Mammary epithelial cell (primary cell): ENCODE measurements around the gene RHBDL3.

Experiments used
- EZH2 ChIP-seq: IDR thresholded peaks from 2 replicates; pipeline ENCODE4 v1.6.1; 2012; ENCODE audit warnings: low read length, inconsistent platforms, borderline replicate concordance
- TF ChIP-seq, protein P1 (sequence below), 2 donors: IDR thresholded peaks in 1 of 2; conservative IDR thresholded peaks in 1 of 2; 2 replicates each; pipeline ENCODE4 v1.5.1; 2011 to 2012; ENCODE audit warnings: inconsistent platforms in 2 of 2, low read length in 2 of 2, mild to moderate bottlenecking in 2 of 2, control low read depth in 1 of 2, low read depth in 1 of 2; ENCODE audit not compliant: insufficient read depth in 1 of 2; ENCODE audit errors: extremely low read depth in 1 of 2

DNA sequence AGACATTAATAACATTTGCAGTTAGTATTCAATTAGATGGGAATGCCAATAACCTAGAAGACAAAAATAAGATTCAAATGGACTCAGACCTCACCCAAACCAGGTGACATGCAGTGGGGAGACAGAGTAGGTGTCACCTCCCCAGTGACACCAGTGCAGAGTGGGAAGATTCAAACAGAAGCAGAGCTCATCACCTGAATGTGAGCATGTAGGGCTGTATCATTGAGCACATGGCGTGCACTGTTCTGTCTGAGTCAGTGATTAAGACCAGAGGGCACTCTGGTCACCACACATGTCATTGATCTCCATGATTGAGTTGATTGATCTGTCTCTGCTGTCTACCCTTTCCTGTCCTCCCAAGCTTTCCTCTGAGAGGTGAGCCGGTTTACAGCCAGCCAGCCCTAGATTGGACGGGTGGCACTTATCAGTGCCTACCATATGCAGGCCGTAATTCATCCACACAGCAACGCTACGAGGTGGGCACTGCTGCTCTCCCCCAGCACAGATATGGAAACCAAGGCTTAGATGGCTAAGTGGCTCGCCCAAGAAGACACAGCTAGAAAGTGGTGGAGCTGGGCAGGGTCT is 34.0 kb downstream of the RHBDL3 start:
- TF ChIP-seq, protein P1, sequence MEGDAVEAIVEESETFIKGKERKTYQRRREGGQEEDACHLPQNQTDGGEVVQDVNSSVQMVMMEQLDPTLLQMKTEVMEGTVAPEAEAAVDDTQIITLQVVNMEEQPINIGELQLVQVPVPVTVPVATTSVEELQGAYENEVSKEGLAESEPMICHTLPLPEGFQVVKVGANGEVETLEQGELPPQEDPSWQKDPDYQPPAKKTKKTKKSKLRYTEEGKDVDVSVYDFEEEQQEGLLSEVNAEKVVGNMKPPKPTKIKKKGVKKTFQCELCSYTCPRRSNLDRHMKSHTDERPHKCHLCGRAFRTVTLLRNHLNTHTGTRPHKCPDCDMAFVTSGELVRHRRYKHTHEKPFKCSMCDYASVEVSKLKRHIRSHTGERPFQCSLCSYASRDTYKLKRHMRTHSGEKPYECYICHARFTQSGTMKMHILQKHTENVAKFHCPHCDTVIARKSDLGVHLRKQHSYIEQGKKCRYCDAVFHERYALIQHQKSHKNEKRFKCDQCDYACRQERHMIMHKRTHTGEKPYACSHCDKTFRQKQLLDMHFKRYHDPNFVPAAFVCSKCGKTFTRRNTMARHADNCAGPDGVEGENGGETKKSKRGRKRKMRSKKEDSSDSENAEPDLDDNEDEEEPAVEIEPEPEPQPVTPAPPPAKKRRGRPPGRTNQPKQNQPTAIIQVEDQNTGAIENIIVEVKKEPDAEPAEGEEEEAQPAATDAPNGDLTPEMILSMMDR (conservative IDR thresholded peaks at IDR 0.05 in 1 of 2, IDR thresholded peaks at IDR 0.05 in 1 of 2; ENCODE audit: extremely low read depth in 1 of 2, insufficient read depth in 1 of 2, low read depth in 1 of 2, low read length in 2 of 2): no peak
- TF ChIP-seq EZH2: no peak
